Measurements from ENCODE around the gene ACOT4.
"Not testable (repeated sequence)": the region's sequence is repeated elsewhere in the genome, so short reads cannot be mapped to it uniquely, and the experiment has no call there.

The ACOT4 gene

DNA sequence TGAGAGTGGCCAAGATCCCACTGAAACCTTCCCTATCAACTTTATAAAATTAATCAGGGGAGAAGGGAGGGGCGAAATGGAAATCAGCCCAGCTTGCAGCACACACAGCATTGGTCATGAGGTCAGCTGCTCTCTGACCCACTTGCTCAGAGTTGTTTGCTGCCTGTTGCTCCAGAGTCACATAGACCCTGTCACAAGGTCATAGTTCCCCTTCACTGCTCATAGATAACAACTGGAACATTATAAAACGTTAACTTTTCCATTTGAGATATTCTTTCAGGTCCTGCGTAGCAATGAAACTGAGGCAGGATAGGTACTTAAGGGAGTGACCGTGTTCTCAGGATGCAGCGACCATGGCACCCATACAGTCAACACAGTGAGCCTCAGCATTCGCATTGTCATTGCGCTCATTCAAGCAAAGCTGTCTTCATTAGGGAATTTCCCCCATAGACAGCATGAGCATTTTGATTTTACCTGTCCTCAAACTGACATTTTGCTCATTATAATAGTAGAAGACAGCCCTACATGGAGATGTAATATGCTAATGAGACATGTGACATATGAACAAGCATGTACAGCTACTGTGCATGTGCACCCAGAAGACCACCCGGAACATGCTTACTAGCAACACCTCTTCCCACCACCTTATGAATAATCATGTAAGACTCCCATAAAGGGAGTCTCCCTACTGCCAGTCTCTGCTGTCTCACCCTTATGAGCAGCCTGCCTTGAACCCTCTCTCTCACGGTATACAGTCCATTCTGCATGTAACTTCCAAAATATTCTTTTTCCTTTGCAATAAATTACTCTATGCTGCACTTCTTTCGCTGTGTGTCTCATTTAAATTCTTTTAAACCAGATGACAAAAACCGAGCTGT is 9.3 kb upstream of the ACOT4 start:
- DNase-seq = not testable (repeated sequence)

DNA sequence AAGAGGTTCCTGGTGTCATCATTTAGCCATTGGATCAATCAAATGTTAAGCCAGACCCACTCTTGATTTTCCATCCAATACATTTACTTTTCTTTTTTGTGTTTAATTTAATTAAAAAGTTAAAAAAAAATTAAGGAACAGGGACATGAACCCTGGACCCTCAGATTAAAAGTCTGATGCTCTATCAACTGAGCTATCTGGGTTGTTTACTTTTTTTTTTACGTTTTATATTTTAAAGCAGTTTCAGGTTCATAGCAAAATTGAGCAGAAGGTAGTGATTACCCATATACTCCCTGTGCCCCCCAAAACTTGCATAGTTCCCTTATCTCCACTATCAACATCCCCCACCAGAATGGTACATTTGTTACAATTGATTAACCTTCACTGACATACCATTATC is 3.0 kb upstream of the ACOT4 start:
- no peak for DNase-seq

DNA sequence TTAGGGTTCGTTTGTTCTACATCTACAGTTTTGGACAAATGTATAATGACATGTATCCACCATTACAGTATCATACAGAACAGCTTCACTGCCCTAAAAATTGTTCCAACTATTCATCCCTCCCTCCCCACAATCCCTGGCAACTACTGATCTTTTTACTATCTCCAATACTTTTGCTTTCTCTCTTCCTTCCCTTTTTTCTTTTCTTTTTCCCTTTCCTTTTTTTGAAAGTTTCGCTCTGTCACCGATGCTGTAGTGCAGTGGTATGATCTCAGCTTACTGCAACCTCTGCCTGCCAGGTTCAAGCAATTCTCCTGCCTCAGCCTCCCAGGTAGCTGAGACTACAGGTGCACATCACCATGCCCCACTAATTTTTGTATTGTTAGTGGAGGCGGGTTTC is 2.6 kb upstream of the ACOT4 start:
- no peak for DNase-seq

DNA sequence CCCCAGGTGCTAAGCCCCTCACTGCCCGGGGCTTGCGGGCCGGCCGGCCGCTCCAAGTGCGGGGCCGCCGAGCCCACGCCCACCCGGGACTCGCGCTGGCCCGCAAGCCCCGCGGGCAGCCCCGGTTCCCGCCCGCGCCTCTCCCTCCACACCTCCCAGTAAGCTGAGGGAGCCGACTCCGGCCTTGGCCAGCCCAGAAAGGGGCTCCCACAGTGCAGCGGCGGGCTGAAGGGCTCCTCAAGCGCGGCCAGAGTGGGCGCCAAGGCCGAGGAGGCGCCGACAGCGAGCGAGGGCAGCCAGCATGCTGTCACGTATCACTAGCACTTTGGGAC is 1.0 kb upstream of the ACOT4 start:
- not testable (repeated sequence) for DNase-seq

DNA sequence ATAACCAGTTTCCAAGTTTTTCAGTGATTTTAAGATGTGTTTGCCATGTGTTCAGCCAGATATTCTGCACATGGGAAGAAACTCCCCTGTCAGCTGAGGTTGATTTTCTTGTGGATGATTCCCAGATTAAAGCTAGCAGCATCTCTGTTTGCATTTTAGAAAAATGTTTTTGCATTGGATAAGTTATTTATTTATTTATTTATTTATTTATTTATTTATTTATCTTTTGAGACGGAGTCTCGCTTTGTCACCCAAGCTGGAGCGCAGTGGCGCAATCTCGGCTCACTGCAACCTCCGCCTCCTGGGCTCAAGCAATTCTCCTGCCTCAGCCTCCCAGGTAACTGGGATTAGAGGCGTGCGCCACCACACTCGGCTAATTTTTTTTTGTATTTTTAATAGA is 2.8 kb downstream of the ACOT4 start:
- no peak for DNase-seq

DNA sequence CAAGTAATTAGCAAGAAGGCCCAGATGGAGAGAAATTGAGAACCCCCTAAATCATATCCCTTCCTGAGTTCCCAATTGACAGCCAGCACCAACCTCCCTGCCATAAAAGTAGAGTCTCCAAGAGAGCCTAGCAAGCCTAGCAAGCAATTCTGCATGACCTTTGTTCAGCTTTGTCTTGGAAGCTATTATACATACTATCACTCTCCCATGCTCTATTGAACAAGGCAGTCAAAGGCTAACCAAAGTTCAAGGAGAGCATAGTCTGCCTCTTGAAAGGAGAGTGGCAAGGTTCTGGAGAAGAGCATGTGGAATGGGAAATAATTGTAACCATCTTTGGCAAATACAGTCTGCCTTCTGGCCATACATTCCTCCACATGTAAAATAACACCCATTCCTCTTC is 7.8 kb downstream of the ACOT4 start:
- no peak for DNase-seq

DNA sequence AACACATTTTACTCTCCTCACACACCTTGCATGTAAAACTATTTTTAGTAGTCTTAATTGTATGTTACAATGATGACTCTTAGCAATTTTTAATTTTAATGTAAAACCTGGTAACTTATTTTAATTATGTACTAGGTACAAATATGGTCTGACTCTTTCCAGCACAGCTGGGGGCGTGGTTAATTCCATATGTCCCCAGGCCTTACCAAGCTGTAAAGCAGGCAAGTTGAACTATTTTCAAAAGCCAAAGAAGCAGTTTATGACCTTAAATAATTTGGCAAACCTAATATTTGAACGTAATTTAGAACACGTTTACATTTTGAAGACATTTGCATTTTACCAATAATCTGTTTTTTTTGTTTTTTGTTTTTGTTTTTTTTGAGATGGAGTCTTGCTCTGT is 11.3 kb downstream of the ACOT4 start:
- no peak for DNase-seq

DNA sequence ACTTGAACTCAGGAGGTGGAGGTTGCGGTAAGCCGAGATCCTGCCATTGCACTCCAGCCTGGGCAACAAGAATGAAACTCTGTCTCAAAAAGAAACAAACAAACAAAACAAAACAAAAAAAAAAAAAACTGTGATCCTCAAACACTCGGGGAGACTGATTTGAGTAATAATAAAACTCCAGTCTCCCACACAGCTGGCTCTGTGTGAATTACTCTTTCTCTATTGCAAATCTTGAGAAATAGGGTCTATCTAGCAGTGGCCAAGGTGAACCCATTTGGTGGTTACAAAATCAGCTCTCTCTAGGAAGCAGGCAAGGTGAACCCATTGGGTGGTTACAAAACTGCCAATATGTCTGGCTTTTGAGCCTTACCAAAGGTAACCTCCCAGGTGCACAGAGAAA is 14.6 kb downstream of the ACOT4 start:
- no peak for DNase-seq

DNA sequence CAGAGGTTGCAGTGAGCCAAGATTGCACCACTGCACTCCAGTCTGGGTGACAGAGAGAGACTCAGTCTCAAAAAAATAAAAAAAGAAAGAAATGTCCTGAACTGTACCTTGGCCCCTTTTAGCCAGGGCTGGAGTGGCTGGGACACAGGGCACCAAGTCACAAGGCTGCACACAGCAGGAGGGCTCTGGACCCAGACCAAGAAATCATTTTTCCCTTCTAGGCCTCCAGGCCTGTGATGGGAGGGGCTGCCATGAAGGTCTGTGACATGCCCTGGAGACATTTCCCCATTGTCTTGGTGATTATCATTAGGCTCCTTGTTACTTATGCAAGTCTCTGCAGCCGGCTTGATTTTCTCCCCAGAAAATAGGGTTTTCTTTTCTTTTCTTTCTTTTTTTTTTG is 15.6 kb downstream of the ACOT4 start:
- DNase-seq = no peak

DNA sequence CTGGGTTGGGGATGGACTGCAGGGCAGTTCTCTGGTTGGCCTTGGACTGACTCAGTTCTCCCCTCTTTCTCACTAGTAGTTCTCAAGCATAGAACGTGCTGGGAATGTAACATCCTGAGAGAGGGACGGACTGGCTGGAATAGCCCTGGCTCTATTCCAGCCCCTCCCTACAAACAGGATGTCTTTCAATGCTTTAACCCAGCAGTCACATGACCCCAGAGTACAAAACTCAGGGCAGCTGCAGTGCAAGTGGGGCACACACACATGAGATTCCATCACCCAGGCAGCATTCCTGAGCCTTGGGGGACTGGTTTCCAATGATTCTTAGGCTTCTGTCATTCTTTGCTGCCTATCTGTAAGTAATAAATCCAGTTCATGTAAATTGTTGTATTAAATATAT is 19.0 kb downstream of the ACOT4 start:
- no peak for DNase-seq

DNA sequence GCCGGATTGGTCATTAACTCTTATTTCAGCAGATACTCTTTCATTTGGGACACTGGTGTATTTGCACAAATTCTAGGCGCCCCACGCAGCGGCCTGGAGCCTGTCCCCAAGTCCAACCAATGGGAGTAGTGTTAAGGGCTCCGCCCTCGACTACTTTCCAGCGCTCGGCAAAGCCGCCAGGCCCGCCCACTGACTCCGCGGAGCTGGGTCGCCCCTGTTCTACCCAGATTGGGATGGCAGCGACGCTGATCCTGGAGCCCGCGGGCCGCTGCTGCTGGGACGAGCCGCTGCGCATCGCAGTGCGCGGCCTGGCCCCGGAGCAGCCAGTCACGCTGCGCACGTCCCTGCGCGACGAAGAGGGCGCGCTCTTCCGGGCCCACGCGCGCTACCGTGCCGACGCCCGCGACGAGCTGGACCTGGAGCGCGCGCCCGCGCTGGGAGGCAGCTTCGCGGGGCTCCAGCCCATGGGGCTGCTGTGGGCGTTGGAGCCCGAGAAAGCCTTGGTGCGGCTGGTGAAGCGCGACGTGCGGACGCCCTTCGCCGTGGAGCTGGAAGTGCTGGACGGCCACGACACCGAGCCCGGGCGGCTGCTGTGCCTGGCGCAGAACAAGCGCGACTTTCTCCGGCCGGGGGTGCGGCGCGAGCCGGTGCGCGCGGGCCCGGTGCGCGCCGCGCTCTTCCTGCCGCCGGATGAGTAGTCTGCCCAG is 20.8 kb downstream of the ACOT4 start, which contains the start of gene ACOT6:
ACOT6 (plus strand) TSS at position 179 of the 707 bp plus-strand sequence; CDS start at position 234, 55 bp downstream.
- DNase-seq = peak; percentile 40

DNA sequence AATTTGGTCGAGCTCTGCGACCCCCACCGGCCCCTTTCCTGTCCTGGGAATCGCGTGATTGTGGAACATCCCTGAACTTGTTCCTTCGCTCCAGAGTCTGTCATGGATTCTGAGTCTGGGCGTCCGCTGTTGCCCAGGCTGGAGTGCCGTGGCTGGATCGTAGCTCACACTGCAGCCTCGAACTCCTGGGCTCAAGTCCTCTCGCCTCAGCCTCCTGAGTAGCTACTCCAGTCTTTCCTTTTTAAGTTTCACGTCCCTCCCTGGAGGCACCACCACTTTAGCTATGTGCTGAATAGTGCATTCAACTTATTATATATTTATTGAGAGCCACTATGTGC is 21.3 kb downstream of the ACOT4 start:
- DNase-seq = no peak

DNA sequence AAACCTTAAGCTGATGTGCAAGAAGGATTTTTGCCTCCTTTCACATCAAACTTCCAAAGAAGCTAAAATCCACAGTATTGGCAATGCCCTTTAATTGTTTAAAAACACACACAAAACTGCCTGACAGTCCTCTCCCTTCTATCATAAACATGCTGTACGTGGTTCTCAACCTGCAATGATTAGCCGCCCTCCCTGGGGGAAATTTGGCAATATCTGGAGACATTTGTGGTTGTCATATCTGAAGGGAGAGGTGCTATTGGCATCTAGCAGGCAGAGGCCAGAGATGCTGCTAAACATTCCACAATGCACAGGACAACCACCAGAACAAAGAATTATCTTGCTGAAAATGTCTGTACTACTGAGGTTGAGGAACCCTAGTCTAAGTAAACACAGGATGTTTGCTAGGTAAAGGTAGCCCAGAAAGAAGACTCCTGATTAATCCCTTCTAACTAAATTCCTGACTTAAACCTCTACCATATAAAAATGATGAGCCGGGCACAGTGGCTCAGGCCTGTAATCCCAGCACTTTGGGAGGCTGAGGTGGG is 21.8 kb downstream of the ACOT4 start:
- DNase-seq = no peak

DNA sequence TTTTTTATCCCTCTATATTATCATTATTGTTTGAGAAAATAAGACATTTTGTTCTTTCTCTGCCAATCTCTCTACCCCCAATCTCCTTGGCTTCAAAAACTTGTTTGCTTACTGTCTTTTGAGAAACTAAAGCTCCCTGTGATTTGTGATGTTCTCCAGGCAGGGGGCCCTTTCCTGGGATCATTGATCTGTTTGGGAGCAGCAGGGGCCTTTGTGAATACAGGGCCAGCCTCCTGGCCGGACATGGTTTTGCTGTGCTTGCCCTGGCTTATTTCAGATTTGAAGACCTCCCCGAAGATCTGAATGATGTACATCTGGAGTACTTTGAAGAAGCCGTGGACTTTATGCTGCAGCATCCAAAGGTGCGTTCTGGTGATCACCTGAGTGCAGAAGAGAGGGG is 25.2 kb downstream of the ACOT4 start:
- no peak for DNase-seq

DNA sequence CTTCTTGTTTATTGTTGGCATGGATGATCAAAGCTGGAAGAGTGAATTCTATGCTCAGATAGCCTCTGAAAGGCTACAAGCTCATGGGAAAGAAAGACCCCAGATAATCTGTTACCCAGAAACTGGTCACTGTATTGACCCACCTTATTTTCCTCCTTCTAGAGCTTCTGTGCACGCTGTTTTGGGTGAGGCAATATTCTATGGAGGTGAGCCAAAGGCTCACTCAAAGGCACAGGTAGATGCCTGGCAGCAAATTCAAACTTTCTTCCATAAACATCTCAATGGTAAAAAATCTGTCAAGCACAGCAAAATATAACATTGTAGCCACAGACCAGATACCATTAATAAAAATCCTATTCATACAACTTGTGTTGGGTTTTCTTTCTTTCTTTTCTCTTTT is 27.9 kb downstream of the ACOT4 start:
- no peak for DNase-seq

DNA sequence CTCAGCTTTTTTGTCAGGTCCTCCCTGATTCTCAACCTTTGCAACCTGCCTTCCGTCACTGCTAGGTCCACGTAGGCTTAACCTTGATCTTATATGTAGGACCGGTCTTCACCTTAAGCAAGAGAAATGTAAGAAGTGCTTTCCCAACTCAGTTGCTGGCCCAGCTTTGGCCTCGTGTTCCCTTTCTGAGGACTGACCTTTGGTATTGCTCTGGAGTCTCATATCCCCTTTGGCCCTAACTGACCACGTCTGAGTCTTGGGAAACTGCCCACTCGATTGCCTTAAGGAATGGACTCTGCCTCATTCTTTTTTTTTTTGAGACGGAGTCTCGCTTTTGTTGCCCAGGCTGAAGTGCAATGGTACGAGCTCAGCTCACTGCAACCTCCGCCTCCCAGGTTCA is 28.6 kb downstream of the ACOT4 start:
- no peak for DNase-seq

DNA sequence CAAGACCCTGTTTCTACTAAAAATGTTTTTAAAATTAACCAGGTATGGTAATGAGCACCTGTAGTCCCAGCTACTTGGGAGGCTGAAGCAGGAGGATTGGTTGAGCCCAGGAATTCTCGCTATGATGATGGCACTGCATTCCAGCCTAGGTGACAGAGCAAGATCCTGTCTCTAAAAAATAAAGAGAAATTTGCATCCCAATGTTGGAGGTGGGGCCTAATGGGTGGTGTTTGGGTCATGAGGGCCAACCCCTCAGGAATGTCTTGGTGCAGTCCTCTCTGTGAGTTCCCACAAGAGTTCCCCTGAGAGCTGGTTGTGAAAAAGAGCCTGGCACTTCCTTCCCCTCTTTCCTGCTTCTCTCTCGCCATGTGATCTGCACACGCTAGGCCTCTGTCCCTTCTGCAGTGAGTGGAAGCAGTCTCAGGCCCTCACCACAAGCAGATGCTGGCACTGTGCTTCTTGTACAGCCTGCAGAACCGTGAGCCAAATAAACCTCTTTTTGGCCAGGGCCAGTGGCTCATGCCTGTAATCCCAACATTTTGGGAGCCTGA is 31.9 kb downstream of the ACOT4 start:
- DNase-seq = no peak

DNA sequence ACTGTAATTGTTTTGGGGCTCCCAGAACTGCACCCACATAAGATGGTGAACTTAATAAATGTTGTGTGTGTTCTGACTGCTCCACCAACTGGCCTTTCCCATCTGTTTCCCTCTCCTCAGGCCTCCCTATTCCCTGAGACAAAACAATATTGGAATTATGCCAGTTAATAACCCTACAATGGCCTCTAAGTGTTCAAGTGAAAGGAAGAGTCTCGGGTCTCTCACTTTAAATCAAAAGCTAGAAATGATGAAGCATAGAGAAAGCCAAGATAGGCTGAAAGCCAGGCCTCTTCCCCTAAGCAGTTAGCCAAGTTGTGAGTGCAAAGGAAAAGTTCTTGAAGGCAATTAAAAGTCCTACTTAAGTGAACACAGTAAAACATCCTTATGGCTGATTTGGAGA is 34.0 kb downstream of the ACOT4 start:
- DNase-seq = no peak

DNA sequence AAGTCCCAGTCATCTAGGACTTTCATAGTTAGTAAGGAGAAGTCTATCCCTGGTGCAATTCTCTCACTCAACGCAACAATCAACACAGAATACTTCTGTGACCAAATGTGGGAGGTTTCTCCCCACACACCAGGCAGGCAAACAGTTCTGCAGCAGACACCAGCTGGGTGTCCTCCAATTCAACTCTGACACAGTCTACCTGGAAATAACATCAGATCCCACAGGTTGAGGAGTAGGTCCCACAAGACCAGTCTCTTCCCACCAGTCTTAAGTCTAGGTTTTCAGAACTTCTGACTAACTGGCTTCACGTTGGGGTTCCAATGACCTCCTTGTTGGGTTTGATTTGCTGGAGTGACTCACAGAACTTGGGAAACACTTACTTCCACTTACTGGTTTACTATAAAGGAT is 35.5 kb downstream of the ACOT4 start:
- DNase-seq = no peak

DNA sequence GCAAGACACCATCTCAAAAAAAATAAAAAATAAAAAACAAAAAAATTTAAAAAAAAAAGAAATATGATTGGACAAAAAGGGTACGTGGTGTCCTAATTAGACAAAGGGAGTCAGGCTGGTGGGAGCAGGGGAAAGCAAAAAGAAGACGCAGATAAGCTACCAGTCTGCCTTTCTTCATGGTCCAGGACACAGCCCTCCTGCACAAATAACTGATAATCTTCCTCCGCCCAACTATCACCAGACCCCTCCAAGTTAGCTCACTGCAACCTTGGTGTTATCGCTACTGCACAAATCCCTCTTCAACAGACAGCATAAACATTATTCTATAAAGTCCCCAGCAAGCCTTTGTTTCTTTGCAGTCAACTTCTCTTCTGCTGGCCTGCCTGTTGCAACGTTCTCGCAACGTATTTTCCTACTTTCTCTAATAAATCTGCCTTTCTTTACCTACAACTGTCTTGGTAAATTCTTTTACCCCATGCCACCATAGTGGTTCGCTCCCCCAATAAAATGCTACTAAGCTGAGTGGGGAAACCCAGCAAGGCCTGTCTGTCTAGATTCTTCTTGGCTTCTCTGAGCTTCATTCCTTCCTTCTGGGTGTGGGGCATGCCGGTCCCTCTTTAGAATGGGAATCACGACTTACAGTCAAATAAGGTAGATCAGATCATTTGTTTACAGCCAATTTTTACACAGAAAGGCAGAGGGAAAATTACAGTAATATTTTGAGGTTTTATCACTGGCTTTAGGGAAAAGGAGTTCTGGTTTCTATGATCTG is 38.5 kb downstream of the ACOT4 start:
- no peak for DNase-seq

DNA sequence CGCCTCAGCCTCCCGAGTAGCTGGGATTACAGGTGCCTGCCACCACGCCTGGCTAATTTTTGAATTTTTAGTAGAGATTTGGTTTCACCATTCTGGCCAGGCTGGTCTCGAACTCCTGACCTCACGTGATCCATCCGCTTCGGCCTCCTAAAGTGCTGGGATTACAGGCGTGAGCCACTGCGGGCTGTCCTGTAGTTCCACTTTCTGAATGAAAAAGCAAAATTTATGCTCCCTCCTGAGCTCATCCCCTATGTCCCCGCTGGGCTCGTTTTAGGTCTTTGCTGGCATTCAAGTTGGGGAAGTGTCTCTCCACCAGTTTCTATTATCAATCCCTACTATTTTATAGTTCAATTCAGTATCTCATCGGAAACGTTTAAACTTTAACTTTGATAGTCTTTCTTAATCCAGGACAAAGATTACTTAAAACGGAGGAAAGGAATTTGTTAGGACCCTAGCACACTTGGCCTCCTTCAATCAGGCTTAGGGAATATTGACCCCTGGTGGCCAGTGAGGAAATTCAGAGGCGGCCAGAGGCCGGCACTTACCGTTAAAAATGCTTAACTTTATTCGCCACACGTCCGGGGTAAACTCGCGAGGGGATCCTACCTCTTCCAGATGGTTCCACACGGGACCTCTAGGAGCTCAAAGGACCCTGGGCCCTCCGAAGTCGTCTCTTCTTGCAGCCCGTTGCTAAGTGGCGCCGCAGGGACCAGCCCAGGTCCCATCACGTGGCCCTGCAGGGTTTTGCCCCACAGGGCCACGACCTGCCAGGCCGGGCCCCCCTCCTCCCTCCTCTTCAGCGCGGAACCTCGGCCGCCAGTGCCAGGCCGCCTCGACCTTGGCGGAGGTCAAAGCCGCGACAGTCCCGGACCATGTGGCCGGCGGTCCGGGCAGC is 41.7 kb downstream of the ACOT4 start:
- peak; percentile 14 for DNase-seq

All from effector CD8-positive, alpha-beta T cell (primary cell).